Measurements from ENCODE around the gene TP63.

DNA sequence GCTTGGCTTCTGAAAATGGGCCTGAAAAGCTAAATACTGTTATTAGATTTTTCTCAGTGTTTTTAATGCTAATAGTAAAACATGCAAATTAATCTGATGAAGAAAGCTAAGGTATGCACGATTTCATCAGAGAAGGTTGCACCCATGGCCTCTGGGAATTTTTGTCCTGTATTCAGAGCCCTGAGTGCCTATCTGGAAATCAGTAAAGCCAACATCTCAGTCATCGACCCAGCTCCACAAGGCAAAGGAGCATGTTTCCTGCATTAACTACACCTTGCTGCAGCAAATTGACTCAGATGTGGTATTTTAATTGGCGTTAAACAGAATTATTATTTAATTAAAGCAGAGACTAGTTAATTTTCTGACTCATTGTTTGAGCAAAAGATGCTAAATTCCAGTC is 49.0 kb upstream of the TP63 start:
- TF ChIP-seq, protein P1, sequence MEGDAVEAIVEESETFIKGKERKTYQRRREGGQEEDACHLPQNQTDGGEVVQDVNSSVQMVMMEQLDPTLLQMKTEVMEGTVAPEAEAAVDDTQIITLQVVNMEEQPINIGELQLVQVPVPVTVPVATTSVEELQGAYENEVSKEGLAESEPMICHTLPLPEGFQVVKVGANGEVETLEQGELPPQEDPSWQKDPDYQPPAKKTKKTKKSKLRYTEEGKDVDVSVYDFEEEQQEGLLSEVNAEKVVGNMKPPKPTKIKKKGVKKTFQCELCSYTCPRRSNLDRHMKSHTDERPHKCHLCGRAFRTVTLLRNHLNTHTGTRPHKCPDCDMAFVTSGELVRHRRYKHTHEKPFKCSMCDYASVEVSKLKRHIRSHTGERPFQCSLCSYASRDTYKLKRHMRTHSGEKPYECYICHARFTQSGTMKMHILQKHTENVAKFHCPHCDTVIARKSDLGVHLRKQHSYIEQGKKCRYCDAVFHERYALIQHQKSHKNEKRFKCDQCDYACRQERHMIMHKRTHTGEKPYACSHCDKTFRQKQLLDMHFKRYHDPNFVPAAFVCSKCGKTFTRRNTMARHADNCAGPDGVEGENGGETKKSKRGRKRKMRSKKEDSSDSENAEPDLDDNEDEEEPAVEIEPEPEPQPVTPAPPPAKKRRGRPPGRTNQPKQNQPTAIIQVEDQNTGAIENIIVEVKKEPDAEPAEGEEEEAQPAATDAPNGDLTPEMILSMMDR (IDR thresholded peaks at IDR 0.05; ENCODE audit: extremely low read depth in 1 of 2, insufficient read depth in 1 of 2, low read depth in 1 of 2, low read length in 2 of 2) = no peak
- TF ChIP-seq POLR2A (IDR thresholded peaks at IDR 0.05; ENCODE audit: low read depth, low read length) (no peak), POLR2AphosphoS5 (IDR thresholded peaks at IDR 0.05; ENCODE audit: insufficient read depth, low read depth, low read length) (no peak), JUN (IDR thresholded peaks at IDR 0.05; ENCODE audit: borderline replicate concordance, insufficient read depth, insufficient read length, low read depth) (no peak), EZH2 (IDR thresholded peaks at IDR 0.05; ENCODE audit: borderline replicate concordance, low read depth, low read length, severe bottlenecking) (no peak), MYC (IDR thresholded peaks at IDR 0.05; ENCODE audit: low read depth, low read length) (no peak), FOS (IDR thresholded peaks at IDR 0.05; ENCODE audit: borderline replicate concordance, insufficient read depth, low read length) (no peak), GATA2 (IDR thresholded peaks at IDR 0.05; ENCODE audit: insufficient read depth, insufficient read length, low read depth, low read length) (no peak)
- TF ChIP-seq, protein P2, sequence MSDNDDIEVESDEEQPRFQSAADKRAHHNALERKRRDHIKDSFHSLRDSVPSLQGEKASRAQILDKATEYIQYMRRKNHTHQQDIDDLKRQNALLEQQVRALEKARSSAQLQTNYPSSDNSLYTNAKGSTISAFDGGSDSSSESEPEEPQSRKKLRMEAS (IDR thresholded peaks at IDR 0.05; ENCODE audit: insufficient read depth, insufficient read length) = no peak

All from endothelial cell of umbilical vein (primary cell).